Measurements from ENCODE around the gene POU2F3. TPM values are rescaled to one million over a fixed set of nuclear protein-coding genes. Genes with fewer than 3 reads are reported as not detected.

Gene POU2F3
- total RNA-seq, 1 experiment from 2014 or later, result not detected

DNA sequence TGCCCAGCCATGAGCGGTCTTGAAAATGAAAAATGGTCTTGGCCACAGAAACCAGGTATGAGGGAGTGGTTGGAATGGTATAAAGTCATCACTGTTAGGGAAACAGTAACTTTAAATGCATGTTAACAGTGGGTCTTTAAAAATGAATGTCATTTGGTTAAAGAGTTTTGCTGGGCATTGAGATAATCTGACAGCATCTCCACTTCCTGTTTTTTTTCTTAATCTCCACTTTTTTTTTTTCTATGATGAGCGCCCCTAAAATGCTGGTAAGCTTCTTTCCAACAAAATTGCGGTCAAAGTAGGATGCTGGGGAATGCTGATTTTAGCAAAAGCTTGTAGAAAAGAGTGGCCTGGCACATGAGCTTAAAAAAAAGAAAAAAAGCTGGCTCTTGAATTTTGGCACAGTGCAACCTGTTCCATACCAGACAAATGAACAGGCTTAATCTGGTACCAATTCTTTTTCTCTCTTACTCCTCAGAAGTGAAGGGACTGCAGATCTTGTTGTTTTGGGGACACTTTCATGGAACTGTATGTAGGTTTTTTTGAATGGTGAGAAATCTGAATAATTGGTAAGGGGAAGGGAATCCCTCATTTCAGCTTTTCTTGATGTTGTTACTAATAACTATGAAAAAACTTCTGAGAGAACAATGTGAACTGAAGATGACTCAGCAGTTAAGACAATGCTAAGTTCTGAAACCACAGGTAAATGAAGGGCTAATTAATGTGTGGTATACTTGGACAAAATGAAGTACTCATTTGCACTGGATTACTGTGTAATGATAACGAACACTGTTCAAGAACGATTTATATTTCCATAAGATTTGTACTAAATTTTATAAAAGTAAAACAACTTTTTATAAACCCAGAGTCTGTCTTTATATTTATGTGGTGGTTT is 93.1 kb downstream of the POU2F3 start:
- H3K4me3 ChIP-seq (ENCODE audit: insufficient read depth, low read depth, low read length), result no peak overlapping the region
- no peaks in the 10 kb centered on the region for H3K27me3 ChIP-seq (ENCODE audit: control insufficient read depth, insufficient read depth, low read length)
- peaks cover 10% of the 10 kb centered on the region for H3K36me3 ChIP-seq (replicated peaks; ENCODE audit: control insufficient read depth, insufficient read depth, low read length)
- DNase-seq, result no peak

DNA sequence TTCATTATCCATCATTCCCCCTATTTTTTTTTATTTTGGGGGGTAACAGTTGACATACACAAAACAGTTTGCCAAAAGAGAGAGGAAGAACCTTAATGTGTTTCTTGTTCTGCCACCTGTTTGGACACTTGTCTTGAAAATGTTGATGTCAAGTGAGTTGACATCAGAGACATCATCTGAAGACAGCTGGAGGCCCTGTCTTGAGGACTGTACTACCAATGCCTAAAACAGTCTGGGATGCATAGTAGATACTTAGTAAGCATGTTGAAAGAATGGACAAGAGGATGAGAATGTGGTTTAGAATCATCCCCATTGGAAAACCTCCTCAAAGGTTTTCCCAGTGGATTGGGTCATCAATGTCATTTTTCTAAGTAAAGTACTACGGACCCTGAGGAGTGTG is 93.9 kb downstream of the POU2F3 start:
- H3K36me3 ChIP-seq (replicated peaks; ENCODE audit: control insufficient read depth, insufficient read depth, low read length), result peaks cover 10% of the 10 kb centered on the region
- DNase-seq, result no peak
- H3K27me3 ChIP-seq (ENCODE audit: control insufficient read depth, insufficient read depth, low read length), result no peaks in the 10 kb centered on the region
- H3K4me3 ChIP-seq (ENCODE audit: insufficient read depth, low read depth, low read length), result no peak overlapping the region

DNA sequence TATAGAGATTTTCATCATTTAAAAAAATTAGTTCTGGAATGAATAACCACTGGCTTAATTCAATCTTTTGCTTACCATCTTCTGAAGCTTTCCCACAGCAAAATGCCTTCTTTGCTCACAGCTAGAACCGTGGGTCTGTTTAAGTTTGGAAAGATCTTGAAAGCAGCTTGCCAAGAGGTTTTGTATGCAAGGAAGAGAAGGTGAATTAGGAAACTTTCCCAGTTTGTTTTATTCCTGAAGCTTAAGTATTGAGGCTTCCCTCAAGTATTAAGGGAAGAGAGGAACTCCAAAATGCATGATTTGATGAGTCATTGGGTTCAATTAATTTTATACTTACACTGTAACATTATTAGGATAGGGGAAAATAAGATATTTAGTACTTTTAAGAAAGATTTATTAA is 94.4 kb downstream of the POU2F3 start:
- no peak for DNase-seq

DNA sequence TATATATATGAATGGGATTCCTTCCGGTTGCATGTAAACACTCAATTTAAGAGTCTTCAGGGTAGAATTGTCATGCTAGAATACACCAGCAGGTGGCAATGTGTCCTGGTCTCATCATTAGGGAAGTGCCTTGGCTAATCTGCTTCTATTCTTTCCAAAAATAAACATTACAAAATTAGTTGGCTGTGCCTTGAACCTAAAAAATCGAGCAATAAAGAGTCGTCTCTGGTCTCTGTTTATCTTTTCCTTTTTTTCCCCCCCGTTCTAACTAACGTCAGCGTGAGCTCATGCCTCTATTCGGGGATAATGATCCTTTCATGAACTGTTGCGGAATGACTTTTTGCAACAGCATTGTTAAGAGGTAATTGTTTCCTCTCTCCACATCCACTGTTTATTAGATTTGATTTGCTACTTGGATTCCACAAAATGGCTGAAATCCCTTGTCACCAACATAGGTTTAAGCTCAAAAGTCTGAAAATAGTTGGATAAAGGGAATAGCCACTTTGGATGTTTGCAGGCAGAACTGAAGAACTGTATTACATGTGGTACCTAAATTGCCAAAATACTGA is 95.0 kb downstream of the POU2F3 start:
- no peaks in the 10 kb centered on the region for H3K27me3 ChIP-seq (ENCODE audit: control insufficient read depth, insufficient read depth, low read length)
- peak; percentile 69 for DNase-seq
- H3K4me3 ChIP-seq (ENCODE audit: insufficient read depth, low read depth, low read length), result peak overlapping the region; percentile 89
- peaks cover 7% of the 10 kb centered on the region for H3K36me3 ChIP-seq (replicated peaks; ENCODE audit: control insufficient read depth, insufficient read depth, low read length)

More for the DNA sequence above, 94.4 kb downstream of the POU2F3 start:
- Histone ChIP-seq H3K36me3 (replicated peaks; ENCODE audit: control insufficient read depth, insufficient read depth, low read length) (peaks cover 10% of the 10 kb centered on the region), H3K27me3 (ENCODE audit: control insufficient read depth, insufficient read depth, low read length) (no peaks in the 10 kb centered on the region), H3K4me3 (ENCODE audit: insufficient read depth, low read depth, low read length) (no peak overlapping the region)

DNA sequence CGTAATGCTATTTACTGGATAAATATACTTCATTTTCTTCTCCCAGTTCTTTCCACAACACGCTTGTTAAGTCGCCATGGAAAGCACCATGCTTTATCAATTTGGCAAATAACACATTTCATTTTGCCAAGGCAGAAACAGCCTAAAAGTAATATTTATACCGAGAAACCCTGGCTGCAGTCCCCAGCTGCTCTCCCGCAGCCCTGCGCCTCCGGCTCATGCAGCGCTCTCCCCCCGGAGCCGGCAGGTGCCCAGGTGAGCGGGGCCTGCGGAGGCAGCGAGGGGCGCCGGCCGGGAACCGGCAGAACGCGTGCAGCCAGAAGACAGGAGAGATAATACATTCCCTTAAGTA is 95.6 kb downstream of the POU2F3 start:
- DNase-seq, result no peak
- Histone ChIP-seq H3K36me3 (replicated peaks; ENCODE audit: control insufficient read depth, insufficient read depth, low read length) (peaks cover 2% of the 10 kb centered on the region), H3K27me3 (ENCODE audit: control insufficient read depth, insufficient read depth, low read length) (no peaks in the 10 kb centered on the region), H3K4me3 (ENCODE audit: insufficient read depth, low read depth, low read length) (peak overlapping the region; percentile 89)

DNA sequence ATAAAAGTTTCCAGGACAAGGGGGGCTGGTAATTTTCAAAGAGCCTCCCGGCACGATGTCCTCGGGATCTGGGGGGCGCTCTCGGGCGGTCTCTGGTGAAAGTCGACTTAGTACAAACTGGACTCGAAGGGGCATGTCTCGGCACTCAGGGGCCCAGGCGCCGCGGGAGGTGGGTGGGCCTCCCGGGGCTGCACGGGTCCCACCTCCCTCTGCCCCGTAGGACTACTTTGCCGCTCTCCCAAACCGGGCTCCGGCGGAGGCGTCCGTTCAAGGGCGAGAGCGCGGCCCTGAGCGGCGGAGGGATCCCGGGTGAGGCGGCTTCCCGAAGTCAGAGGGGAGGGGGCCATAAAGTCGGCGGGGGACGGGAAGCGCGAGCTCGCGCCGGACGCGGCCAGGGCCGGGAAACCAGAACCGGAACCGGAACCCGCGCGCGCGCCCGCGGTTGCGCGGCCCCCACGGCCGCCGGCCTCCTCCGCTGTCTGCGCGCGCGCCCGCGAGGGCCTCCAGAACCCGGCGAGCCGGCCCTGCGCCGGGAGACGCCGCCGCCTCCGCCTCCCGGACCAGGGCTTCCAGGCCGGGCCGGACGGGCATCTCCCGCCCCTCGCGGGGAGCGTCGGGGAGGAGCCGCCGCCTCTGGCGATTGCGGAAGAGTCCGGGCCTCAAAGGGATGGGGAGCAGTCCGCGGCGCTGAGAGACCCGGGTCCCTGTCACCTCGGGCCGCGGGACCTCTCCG is 96.1 kb downstream of the POU2F3 start, which contains the start of gene ARHGEF12:
Gene ARHGEF12, plus strand, starts transcription at position 506 of the 733 bp plus-strand sequence. CDS start 831 bp downstream, outside the sequence.
- Histone ChIP-seq H3K36me3 (replicated peaks; ENCODE audit: control insufficient read depth, insufficient read depth, low read length) (no peaks in the 10 kb centered on the region; the same call in 1 of the 2 replicates), H3K4me3 (ENCODE audit: insufficient read depth, low read depth, low read length) (peak within 1 kb of the TSS; percentile 89), H3K27me3 (ENCODE audit: control insufficient read depth, insufficient read depth, low read length) (no peaks in the 10 kb centered on the region)
- DNase-seq, result peak; percentile 98

DNA sequence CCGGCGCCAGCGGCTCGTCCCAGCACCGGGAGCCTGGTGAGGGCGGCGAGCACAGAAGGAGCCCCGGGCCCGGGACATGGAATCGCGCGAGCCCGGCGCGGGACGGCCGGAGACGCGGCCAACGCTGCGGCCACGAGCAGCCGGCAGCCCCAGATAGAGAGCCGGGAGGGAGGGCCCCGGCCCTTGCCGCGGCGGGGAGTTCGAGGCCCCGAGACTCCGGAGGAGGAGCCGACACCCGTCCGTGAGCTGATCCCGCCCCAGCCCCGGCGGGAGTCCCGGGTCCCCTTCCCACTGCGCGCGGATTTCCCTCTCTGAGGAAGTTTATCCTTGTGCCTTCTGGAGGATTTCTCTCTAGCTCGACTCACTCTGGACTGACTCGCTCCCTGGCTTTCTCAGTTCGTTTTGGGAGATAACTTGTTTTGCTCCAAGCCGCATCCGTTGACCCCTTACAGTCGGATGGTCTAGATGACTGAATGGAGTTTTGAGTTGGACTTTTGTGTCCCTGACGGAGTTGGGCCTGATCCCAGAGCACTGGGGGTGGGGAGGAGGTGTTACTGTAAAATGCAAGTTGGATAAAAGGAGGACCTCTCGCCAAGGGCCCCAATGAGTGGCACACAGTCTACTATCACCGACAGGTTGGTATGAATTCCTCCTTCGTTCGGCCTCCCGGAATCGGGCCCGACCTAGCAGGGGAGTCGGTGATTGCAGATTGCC is 96.9 kb downstream of the POU2F3 start:
- peak; percentile 86 for DNase-seq

DNA sequence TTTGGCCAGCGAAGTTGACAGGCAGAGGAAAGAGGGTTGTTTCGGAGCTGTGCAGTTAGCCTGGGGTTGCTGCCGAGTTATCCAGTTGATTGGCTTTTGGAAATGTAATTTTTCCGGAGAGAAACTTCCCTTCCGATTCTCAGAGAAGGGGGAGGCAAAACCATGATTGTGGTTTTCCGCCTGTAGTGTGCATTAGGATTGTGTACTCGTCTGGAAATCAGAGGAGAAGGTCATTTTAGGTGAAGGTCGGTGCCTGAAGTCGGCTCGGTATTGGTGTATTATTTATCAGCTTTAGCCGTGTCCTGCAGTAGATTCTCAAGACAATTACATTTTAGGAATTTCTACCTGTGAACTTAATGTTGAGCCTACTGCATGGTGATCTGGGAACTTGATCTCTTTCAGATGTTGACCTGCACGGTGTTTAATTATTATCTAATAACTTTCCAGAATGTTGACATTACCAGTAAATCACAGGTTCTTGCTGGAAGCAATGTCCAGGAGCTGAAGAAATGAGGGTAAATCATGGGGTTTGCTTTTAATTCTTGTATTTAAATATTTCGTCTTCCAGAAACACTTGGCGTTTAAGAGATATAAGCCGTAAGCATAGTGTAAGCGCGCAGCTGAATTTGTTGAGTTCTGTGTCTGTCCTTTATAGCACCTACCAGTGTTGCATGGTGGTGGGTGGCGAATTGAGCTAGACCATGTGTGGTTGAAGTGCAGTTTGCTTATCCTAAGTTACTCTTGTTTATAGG is 97.6 kb downstream of the POU2F3 start:
- no peaks in the 10 kb centered on the region for H3K27me3 ChIP-seq (ENCODE audit: control insufficient read depth, insufficient read depth, low read length)
- DNase-seq, result no peak
- no peaks in the 10 kb centered on the region for H3K36me3 ChIP-seq (replicated peaks; ENCODE audit: control insufficient read depth, insufficient read depth, low read length)
- H3K4me3 ChIP-seq (ENCODE audit: insufficient read depth, low read depth, low read length), result peak overlapping the region; percentile 89

More for the DNA sequence above, 96.9 kb downstream of the POU2F3 start:
- Histone ChIP-seq H3K36me3 (replicated peaks; ENCODE audit: control insufficient read depth, insufficient read depth, low read length) (no peaks in the 10 kb centered on the region; the same call in 1 of the 2 replicates), H3K4me3 (ENCODE audit: insufficient read depth, low read depth, low read length) (peak overlapping the region; percentile 89), H3K27me3 (ENCODE audit: control insufficient read depth, insufficient read depth, low read length) (no peaks in the 10 kb centered on the region)

DNA sequence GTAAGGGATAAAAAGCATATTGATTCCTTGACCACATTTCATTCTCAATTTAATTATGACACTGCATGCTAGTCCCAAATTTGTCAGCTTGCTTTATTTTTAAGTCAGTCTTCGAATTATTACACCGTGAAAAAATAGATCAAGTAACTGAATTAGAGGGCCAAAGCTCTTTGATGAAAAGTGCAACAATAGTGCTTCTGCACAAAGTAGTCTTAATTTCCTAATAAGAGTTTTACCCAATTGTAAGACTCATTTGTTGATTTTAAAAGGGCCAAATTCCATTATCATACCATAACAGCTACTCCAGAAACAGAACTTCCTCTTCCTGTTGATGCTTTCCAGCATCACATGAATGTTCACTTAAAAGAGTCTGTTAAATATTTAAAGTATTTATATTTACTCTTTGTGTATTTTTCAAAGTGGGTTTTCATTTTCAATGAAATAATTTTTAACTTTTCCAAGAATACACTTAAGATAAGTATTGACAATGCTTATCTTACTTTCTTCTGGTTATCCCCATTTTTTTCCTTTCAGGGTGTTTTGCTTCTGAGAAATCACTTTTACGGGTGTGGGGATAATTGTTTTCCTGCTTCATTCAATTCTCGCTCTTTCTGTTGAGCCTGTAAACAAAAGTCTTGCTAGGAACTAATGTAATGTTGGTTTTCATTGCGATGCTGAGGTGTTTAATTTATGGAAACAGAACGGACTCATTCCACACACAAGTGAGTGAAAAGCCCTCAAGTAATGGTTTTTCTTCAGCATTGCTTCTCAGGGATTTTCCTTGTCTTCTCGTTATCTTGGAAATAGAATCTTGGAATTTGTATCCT is 98.4 kb downstream of the POU2F3 start:
- Histone ChIP-seq H3K36me3 (replicated peaks; ENCODE audit: control insufficient read depth, insufficient read depth, low read length) (no peaks in the 10 kb centered on the region), H3K4me3 (ENCODE audit: insufficient read depth, low read depth, low read length) (peak overlapping the region; percentile 89; the same call in 1 of the 2 replicates), H3K27me3 (ENCODE audit: control insufficient read depth, insufficient read depth, low read length) (no peaks in the 10 kb centered on the region)
- DNase-seq, result no peak

DNA sequence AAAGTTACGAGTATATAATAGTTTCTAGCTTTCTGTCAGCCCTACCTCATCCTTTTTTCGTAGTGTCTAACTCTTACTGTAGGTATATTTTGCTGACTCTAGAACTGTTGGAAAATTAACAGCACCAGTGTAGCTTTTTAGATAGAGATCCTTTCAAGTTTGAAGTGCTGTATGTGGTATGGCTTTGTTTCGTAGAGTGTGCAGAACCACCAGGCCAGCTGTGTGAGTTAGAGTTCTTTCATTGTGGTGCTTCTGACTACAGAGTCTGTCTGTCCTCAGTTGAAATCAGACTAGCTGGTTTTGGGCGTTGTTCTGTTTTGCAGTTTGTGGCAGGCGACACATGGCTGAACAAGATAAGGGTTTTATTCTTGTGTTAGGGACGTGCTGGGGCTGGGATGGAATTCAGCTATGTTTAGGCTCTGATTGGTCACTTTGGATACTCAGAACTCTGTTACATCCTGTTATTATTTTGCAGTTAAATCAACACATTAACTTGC is 99.5 kb downstream of the POU2F3 start:
- Histone ChIP-seq H3K36me3 (replicated peaks; ENCODE audit: control insufficient read depth, insufficient read depth, low read length) (no peaks in the 10 kb centered on the region), H3K4me3 (ENCODE audit: insufficient read depth, low read depth, low read length) (no peak overlapping the region), H3K27me3 (ENCODE audit: control insufficient read depth, insufficient read depth, low read length) (no peaks in the 10 kb centered on the region)
- no peak for DNase-seq

DNA sequence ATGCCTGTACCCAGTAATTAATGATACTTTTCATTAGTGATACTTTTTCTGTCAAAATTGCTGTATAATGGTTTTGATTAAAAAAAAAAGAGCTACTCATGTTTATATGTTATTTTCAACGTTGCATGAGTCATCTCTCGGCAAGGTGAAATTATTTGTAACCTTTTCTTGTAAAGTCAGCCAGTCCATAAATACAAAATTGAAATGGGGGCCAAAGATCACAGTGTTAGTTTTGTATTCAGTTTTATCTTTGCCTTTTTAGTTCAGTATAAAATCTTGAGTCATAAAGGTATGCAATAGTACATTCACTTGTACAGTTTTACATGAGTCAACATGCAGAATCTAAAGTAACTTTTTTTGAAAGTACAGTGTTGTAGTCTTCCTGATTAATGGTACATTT is 100.6 kb downstream of the POU2F3 start:
- Histone ChIP-seq H3K4me3 (ENCODE audit: insufficient read depth, low read depth, low read length) (no peak overlapping the region), H3K36me3 (replicated peaks; ENCODE audit: control insufficient read depth, insufficient read depth, low read length) (no peaks in the 10 kb centered on the region), H3K27me3 (ENCODE audit: control insufficient read depth, insufficient read depth, low read length) (no peaks in the 10 kb centered on the region)
- DNase-seq, result no peak

DNA sequence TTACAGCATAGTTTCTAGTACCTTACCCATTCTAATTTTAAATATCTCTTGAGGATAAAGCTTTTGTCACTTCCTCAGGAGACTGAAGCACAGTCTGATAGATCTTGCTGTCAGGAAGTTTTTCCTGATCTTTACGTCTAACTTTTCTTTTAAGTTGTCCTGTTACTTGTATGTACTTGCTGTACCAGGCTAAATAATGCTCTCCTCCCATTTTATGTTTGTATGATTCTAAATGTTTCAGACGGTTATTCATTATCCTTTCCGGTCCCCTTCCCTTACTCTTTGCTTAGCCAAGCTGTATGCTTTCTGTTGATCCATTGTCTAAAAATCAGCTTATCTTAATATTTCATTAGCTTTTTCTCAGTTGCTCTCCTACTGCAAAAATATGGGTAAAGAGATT is 102.3 kb downstream of the POU2F3 start:
- no peaks in the 10 kb centered on the region for H3K27me3 ChIP-seq (ENCODE audit: control insufficient read depth, insufficient read depth, low read length)
- DNase-seq, result no peak
- H3K36me3 ChIP-seq (replicated peaks; ENCODE audit: control insufficient read depth, insufficient read depth, low read length), result no peaks in the 10 kb centered on the region
- no peak overlapping the region for H3K4me3 ChIP-seq (ENCODE audit: insufficient read depth, low read depth, low read length)

DNA sequence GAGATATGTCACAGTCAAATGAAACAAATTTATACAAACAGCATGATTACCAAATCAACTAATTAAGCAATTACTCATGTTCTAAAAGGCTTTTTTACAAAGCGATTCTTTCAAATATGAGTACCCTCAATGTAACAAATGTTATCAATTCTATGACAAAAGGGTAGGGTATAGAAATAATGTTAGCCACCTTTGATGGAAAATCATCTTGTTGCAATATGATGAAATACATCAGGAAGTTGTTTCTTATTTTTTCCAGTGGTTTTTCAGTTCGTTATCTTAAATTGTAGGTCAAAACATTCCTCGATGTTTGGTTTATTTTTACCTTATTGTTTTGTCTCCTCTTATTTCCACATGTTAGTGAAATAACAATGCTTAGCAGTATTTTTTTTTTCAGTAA is 102.7 kb downstream of the POU2F3 start:
- no peaks in the 10 kb centered on the region for H3K36me3 ChIP-seq (replicated peaks; ENCODE audit: control insufficient read depth, insufficient read depth, low read length)
- no peak overlapping the region for H3K4me3 ChIP-seq (ENCODE audit: insufficient read depth, low read depth, low read length)
- no peaks in the 10 kb centered on the region for H3K27me3 ChIP-seq (ENCODE audit: control insufficient read depth, insufficient read depth, low read length)
- DNase-seq, result no peak
